Tibial nerve (tissue), 4 donors: Measurements from ENCODE around the gene PRIMPOL.

Source experiments
- CTCF ChIP-seq, 5 experiments: fragments of 200-600 bp in 3 of 5; fragments of 450-650 bp in 2 of 5; sonication (generic) in 3 of 5; IDR thresholded peaks; one replicate each; pipeline ENCODE4 v1.5.1; 2016 to 2019; ENCODE audit warnings: antibody characterized with exemption in 5 of 5, mild to moderate bottlenecking in 3 of 5, moderate library complexity in 2 of 5
- EP300 ChIP-seq, 2 donors: sonication (generic); formaldehyde crosslinking; IDR thresholded peaks; one replicate each; pipeline ENCODE4 v1.6.1; 2017; ENCODE audit warnings: antibody characterized with exemption in 2 of 2, mild to moderate bottlenecking in 1 of 2
- POLR2A ChIP-seq, 2 donors: fragments of 450-650 bp; IDR thresholded peaks; one replicate each; pipeline ENCODE4 v1.6.1; 2017; ENCODE audit warnings: antibody characterized with exemption in 2 of 2, mild to moderate bottlenecking in 2 of 2, moderate library complexity in 2 of 2

DNA sequence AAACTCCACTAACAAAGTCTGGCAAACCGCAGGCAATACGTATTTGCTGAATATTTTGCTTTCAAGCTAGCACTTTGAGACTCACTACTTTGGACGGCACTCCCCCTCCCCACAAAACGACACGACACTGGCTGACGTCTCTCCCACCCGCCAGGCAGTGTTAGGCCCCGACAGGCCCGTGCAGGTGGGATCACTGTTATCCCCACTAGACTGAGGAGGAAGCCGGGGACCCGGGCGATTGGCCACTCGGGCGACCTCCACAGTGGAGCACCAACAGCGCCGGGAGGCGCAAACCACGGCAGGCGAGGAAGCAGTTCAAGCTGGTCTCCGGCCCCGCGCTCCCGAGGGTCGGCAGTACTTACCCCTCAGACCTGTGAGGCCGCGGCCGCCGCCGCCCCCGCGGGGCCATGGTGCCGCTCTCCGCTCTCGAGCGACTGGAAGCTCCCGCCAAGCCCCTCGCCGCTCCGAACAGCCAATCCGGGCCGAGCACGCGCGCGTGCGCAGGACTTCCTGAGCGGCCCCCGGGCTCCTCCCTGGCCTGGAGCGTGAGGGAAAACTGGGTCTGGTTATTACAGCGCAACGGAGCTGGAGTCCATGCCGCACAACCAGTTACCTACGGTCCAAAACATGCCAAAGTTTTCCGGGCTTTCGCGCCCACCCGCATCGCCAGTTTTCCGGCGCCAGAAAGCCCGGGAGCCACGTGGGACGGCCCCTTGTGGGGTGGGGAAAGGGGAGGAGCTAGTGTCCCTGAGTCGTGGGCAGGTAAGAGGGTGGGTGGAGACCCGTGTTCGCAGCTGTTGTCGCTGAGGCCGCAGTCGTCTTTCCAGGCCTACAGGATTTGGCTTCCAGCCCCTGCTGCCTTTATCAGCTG lies 84.4 kb downstream of the PRIMPOL start, which contains the start of gene CENPU:
- TF ChIP-seq CTCF (IDR thresholded peaks at IDR 0.05) = peak in 2 of 5 experiments; percentile 78 to 83
- peak; percentile 47 to 99 for TF ChIP-seq POLR2A (IDR thresholded peaks at IDR 0.05)
- TF ChIP-seq EP300 (IDR thresholded peaks at IDR 0.05) = peak; percentile 93 to 95
